SK-N-SH treated with all-trans-retinoic acid at 6 μM for 48 hours (cell line): ENCODE results near the gene ZMYND8.
"Not testable (repeated sequence)": the region's sequence is repeated elsewhere in the genome, so short reads cannot be mapped to it uniquely, and the experiment has no call there.

ENCODE experiments used
- ARNTL ChIP-seq: fragments of 450-650 bp; formaldehyde crosslinking; IDR thresholded peaks from 2 replicates; pipeline ENCODE4 v1.5.0; 2020; ENCODE audit warnings: low read depth, mild to moderate bottlenecking, moderate library complexity, borderline replicate concordance
- CSRNP3 ChIP-seq: fragments of 250-450 bp; sonication (Bioruptor Pico); IDR thresholded peaks from 2 replicates; pipeline ENCODE4 v1.5.1; 2021; ENCODE audit warnings: mild to moderate bottlenecking, moderate library complexity
- POU6F1 ChIP-seq: fragments of 250-450 bp; sonication (Bioruptor Pico); IDR thresholded peaks from 2 replicates; pipeline ENCODE4 v1.8.0; 2021; ENCODE audit warnings: low read depth, mild to moderate bottlenecking, moderate library complexity, borderline replicate concordance
- PPARA ChIP-seq: fragments of 250-450 bp; sonication (Bioruptor Pico); IDR thresholded peaks from 2 replicates; pipeline ENCODE4 v1.5.0; 2020; ENCODE audit warnings: mild to moderate bottlenecking, borderline replicate concordance
- ZC3H10 ChIP-seq: fragments of 250-450 bp; sonication (Bioruptor Pico); IDR thresholded peaks from 2 replicates; pipeline ENCODE4 v1.5.1; 2021; ENCODE audit warnings: mild to moderate bottlenecking, moderate library complexity

DNA sequence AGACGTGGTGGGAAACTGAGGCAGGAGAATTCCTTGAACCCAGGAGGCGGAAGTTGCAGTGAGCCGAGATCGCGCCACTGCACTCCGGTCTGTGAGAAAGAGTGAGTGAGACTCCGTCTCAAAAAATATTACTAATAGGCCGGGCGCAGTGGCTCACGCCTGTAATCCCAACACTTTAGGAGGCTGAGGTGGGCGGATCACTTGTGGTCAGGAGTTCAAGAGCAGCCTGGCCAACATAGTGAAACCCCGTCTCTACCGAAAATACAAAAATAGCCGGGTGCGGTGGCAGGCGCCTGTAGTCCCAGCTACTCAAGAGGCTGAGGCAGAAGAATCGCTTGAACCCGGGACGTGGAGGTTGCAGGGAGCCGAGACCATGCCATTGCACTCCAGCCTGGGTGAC is 116.4 kb downstream of the ZMYND8 start:
- TF ChIP-seq CSRNP3; POU6F1; PPARA (CRISPR knock-in tag); ZC3H10 (CRISPR knock-in tag); ARNTL (CRISPR knock-in tag): not testable (repeated sequence)
